Stimulated activated CD8-positive, alpha-beta memory T cell treated with anti-CD3 and anti-CD28 coated beads, Interleukin-7, amount 100 ng/mL, for 1 hour (primary cell): Measurements from ENCODE around the gene NPM1.

Source experiments
- DNase-seq, 2 donors: peaks; one replicate each; pipeline ENCODE4 v3.0.0-alpha.2; 2020; ENCODE audit warnings: low read depth in 2 of 2

The NPM1 gene

DNA sequence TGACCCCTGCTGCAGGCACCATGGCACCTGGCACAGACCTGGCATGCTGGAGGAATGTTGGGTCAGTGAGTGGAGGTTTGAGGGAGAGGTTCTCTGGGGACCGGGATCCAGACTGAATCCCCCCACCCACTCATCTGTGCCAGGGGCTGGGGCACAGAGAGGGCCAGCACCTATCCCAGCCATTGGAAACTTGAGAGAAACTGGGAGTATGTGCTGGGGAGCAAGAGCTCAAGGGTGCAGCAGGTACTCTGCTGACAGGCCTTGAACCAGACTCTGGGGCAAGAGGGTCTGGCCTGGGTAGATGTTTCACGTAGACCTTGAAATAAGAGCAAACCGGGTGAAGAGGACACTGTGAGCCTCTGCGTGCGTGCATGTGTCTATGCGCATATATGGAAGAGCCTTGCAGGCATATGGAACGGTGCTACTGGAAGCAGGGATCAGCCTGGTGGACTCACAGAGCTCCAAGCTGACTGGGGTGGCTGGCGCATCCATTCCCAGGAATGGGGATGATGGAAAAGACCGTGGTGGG, 40.6 kb downstream of the NPM1 start:
- no peak for DNase-seq

DNA sequence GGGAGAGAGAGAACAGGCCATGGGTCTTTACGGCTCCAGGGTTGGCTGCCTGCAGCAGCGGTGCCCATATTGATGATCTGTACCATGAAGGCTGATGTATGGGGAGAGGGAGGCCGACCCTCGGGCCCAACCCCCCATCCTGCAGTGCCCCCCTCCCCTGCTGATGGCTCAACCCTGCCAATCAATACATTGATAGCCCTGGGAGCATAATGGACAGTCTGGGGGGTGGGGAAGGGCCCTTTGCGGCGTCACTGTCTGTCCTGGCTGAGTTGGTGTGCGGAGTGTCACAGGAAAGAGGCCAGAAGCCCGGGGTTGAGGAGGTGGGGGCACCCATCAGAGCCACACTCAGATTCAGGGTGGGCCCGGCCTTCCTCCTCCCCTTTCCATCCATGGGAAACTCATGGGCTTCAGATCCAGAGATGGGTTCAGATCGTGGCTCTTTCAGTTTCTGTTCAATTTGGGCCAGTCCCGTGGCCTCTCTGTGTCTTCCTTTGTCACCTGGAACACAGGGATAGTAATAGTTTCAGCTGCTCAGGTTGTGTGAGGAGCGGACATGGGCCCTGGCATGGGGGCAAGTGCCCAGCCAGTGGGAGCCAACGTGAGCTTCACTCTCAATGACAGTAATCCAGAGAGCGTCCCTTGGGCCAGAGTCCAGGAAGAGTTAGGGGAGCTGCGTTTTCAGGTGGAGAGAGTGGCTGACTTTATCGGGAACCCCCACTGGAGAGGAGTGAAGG, 41.3 kb downstream of the NPM1 start:
- DNase-seq: no peak

DNA sequence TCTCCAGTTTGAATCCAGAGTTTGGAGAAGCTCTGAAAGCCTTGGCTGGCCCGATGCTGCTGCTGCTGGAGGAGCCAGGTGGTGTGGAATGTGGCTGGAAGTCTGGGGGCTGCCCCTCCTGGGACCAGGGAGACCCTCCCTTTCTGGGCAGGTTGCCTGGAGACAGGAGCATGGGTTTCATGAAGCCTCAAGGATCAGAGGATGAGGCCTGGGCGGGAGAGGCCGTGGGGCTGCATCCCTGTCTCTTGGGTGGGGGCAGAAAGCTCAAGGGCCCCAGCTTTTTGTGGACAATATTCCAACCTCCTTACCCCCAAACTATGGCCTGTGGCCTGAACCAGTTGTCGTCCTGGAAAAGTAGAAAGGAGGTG, 41.9 kb downstream of the NPM1 start:
- DNase-seq: no peak

DNA sequence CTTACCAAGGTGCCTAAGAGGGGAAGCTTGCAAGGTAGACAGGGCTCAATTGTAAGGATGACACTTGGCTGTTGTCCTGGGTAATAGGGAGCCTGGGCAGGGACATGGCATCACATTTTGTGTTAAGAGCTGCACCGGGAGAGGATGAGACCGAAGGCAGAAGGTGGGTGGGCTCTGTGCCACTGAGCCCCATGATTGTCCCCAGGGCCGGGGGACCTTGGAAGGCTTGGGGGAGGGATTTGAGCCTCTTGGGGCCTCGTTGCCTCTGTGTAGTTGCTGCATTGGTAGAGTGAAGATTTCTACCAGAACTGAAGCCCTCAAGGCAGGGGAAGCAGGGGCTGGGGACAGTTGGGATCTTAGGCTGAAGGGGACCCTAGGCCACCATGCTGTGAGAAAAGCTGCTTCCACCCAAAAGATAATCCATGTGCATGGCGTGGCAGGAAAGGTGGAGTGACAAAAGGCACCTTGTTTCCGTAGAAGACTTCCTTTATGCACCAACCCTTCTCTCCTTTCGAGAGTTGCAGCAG, 43.7 kb downstream of the NPM1 start:
- no peak for DNase-seq

DNA sequence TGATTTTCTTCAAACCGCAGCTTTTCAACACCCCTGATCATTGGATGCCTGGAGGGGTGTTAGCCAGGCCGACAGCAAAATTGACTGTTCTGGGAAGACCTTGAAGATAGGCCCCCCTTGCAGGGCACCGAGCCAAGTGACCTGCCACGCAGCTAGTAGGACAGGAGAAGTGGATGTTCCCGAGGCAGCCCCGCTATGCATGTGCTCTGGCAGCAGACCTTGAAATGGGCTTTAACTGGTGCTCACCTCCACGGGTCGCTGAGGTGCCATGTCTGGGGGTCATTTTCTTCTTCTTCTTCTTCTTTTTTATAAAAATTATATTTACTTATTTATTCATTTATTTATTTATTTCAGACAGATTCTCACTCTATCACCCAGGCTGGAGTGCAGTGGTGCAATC, 44.4 kb downstream of the NPM1 start:
- DNase-seq: no peak

DNA sequence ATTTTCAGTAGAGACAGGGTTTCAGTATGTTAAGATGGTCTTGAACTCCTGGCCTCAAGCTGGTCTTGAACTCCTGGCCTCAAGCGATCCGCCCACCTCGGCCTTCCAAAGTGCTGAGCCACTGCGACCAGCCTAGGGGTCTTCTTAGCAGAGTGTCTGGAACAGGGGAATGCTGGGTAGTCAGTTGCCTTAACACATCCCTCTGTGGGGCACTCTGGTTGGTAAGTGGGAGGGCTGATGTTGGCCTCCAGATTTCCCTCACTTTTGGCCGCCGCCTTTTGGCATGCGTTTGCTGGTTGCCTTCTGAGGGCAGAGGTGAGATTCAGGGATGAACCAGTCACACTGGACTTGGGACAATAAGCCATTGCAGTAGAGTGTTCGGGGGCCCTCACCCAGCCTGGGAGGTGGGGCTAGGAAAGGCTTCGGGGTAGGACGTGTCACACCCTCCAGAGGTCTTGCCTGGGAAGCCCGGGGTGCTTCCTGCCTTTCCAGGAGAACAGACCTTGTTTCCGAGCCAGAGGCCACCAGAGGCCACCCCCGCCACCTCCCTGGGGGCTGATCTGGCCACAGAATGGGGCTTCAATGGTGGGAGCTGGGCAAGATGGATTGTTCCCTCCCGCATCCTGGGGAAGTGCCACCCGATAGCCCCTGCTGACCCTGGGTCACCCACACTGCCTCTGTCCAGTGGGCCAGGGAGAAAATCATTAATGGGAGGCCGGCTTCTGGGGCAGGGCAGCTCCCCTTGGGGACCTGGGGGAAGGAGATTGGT, 45.1 kb downstream of the NPM1 start:
- no peak for DNase-seq

DNA sequence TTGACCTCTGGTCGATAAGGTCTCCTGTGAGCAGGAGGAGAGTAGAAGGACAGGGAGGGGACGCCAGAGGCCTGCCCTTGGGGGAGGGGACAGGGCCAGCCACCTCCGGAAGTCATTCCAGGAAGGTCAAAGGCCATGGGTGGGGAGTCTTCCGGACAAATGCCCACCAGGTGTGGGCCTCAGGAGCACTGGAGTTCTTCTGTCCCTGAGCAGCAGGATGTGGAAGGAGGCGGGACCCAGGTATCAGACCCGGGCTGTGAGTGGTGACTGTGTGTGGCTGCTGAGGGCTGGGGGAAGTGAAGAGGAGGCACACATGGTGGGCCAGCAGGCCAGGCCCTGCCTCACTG, 45.7 kb downstream of the NPM1 start:
- no peak for DNase-seq

DNA sequence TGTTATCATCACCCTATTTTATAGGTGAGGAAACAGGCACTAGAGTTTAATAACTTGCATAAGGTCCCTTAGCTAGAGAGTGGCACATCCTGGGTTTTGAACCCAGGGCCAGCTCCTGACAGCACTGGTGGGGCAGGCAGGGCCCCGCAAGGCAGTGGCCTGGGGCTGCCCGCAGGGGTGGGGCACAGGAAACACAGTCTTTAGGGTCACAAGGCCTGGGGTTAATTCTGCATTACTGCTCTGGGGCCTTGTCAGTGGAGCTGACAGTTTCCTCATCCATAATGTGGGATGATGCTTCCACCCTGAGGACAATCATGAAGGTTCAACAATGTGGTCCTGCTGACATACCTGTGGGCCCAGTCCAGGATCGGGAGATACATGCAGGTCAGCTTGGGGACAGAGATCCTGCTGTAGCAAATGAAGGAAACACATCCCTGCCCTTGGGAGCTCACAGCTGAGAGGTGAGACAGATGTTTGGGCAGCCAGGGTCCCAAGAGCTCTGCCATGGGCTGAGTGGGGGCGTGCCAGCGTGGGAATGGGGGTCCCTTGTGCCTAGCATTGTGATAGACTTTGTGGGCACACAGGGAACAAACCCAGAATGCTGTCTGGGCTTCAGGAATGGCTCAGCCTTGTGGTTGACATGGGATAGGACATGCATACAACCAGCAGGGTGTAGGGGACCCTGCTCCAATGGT, 46.5 kb downstream of the NPM1 start:
- DNase-seq: no peak

DNA sequence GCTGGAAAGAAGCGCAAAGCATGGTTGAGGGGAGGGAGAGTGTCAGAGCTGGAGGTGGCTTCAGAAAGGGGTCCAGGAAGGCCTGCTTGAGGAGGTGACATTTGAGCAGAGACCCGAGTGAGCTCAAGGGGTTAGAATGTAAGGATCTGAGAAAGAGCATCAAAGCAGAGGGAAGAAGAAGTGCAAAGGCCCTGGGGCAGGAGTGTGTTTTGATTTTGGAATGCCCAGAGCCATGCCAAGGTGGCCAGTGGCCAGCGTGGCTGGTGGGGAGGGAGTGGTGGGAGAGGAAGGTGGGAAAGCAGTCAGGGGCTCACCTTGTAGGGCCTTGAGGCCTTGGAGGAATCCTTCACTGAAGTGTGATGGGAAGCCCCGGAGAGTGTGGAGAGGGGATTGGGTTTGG, 47.2 kb downstream of the NPM1 start:
- DNase-seq: no peak

DNA sequence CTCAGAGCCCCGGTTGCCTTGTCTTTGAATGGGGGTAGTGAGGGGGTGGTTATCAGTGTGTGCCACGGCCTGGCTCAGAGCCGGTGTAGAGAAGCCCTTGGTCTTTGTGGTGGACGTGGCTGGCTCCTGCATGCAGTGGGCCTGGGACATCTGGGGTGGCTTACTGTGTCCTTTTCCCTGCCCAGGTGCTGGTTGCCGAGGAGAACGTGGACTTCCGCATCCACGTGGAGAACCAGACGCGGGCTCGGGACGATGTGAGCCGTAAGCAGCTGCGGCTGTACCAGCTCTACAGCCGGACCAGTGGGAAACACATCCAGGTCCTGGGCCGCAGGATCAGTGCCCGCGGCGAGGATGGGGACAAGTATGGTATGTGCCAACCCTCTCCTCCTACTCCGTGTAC, 48.3 kb downstream of the NPM1 start:
- no peak for DNase-seq

DNA sequence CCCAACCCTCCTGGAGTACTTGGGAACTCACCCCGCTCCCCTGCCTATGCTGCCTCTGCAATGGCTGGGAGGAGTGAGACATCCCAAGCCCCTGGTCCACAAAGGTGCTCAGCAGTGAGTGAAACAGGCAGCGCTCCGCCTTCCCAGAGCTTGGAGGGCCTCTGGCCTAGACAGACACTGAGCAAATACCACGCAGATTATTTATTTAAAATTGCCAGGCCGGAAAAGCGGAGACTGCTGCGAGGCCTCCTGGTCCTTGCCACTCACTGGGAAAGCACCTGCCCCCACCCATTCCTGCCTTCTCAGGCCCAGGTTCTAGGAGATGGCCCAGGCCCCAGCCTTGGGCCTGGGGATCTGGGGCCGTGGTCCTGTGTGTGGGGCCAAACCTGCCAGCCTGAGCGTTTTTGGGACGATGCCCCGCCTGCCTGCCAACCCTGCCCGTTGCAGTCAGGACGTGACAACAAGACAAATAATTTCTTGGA, 49.2 kb downstream of the NPM1 start:
- DNase-seq: no peak

DNA sequence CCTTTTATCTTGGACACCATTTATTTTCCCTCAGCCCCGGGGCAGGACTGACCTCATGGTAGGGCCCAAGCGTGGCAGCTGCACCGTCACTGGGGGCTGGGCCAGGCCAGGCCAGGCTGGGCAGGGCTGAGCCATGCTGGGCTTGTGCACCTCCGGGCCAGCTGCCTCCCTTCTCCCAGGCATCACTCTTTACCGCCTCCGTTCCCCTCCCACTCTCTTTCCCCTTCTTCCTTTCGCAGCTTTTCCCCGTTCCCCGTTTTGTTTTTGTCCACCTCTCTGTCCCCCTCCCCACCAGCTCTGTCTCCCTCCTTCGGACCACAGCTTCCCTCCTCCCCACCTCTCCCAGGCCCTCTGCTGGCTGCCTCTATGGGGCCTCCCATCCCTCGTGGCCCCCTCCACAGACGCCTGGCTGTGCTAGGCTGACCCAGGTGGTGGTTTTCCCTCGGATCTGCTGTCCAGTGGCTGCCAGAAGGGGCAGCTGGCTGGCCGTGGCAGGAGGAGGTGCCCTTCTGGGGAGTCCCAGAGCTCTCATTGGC, 49.7 kb downstream of the NPM1 start:
- no peak for DNase-seq

DNA sequence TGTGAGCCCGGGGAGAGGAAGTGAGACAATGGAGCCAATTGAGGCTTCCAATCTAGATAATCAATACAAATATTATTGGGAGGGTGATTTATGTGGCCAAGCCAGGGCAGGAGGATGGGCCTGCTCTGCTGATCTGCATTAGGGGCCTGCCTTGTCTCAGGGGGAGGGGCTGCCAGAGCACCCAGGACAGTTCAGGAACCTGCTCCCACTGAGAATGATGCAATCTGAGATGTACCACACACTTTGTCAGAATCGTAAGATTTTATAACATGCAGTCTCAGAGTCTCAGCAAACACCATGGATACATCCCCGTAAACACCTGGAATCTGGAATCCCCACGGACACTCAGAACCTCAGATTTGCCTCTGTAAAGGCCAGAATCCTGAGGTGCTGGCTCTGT, 51.1 kb downstream of the NPM1 start:
- no peak for DNase-seq

DNA sequence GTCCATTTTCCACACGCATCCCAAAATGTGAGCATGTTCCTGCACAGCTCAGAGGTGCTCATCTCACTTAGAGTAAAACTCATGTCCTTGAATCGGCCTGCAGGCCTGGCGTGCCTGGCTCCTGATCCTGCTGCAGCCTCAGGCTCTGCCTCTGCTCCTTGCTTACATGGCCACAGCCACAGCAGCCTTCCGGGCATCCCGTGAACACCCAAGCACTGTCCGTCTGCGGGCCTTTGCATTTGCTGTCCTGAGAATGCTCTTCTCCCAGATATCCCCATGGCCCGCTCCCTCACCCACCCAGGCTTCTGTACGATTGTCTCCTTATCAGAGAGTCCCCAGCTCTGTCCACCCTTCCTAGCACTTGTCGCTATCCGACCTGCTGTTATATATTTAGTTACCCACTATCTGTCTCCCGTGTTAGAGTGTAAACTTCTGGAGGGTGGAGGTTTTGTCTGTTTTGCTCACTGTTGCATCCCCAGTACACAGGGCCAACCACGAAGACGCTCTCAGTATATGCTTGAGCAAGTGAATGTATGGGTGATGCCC, 53.7 kb downstream of the NPM1 start:
- DNase-seq: no peak

DNA sequence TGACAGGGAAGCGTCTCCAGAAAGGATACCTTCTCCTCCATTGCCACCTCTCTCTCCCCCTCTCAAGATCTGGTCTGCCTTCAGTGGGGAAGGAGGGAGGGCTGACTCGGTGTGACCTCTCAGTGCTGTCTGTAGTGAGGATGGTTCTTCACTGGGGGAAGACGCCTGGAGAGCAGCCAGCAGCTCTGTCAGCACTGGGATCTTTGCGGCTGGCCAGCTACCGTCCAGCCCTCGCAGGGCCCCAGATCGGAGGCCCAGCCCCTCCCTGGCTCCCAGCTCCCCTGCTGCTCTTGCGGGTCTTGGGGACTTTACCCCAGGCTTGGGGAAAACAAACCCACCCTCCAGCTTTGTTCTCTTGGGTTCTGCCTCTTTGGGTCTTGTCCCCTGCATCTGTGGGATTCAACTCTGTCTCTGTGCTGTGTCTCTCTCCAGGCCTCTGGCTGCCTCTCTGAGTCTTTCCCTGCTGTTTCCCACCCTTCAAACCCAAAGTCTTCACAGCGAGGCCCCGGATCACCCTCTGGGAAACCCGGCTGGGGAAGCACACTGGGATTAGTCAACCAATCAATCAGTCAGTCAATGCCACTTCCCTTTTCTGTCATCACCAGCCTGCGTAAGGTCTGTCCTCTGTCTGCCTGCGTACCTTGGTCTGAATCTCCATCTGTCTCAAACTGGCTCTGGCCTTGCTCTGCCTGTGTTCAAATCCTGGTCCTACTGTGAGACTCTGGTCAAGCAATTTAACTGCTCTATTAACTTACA, 54.8 kb downstream of the NPM1 start:
- no peak for DNase-seq

DNA sequence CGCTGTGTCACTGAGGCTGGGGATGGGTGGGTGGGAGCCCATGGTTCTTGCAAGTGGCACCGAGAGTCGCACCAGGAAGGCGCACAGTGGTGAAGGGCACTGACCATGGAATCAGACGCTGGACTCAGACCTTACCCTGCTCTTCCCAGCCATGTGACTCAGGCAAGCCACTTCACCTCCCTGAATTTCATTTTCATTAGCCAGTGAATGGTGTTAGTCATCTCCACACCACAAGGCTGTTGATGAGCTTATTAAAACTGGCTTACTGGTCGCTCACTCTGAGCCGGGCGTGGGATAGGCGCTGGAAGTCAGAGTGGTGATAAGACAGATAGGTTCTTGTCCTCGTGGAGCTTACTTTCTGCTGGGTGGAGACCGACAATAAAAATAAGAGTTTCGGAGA, 56.9 kb downstream of the NPM1 start:
- no peak for DNase-seq

DNA sequence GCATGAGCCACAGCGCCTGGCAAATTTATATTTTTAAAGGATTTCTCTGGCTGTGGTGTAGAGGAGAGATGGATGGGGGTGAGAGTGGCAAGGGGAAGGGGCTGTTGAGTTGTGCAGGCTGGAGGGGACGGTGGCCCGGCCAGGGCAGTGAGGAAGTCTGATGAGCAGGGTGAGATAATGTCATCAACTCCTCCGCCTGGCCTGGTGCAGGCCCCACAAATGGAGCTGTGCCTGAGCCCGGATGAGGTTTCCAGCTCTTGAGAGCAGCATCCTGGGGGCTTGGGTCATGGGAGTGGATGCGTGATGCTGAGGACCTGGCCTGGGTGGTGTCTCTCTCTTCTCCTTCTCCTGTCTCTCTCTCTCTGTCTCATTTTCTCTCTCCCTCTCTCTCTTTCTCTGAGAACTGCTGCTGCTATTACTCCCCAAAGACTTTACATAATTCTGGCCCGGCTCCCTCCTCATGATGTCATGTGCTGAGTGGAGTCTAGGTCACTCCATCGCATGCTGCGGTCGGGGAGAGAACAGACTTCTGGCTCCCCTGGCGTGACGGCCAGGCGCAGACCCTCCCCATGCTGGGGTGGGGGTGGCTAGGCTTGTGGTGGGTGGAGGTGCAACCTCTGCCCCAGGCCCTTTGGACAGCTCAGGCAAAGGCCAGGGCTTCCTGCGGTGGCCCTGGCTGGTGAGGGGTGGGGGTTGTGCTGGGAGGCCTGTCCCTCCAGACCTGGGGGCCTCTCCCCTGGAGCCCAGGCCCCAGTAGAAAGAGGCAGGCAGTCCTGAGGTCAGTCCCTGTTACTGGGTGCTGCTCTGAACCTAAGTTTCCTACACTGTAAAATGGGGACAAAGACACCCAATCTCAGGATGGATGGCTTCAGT, 58.2 kb downstream of the NPM1 start:
- DNase-seq: no peak

DNA sequence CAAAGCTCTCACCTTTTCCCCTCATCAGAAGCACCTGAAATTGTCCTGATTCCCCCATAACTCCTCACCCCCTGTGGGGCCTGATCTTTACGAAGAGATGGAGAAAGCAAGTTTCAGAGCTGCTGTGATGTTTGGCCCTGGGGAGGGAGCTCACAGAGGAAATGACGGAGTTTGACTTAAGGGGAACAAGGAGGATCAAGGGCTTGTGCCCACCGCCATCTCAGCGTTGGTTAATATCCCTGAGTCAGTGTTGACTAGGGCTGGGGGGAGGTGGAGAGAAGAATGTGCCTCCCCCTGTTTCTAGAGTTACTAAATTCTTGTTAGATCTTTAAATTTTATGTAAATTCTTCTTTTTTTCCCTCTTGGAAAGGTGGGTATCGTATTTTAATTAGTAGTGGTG, 59.6 kb downstream of the NPM1 start:
- no peak for DNase-seq

DNA sequence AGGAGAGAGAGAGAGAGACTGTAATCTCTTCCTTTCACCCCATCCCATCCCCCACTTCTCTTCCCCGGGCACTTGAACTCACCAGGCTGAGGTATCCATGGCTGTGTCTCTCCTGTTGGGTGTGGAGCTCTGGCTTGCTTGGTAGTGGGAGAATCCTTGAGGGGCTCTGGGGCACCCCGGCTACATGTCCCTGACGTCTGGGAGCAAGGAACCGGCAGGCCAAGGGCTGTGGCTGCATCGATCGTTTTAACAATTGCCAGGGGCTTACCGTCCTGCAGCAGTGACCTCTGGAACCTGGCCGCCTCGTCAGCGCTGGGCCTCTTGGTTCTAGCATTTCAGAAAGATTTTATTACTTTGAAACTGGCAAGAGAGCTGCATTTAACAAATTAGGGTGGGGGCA, 61.8 kb downstream of the NPM1 start:
- no peak for DNase-seq
